HCT116 (cell line): ENCODE results near the gene DCP1B. TPM values are rescaled to one million over a fixed set of nuclear protein-coding genes. Genes with fewer than 3 reads are reported as not detected.

Source experiments
- ATAC-seq: fragments of 200-7000 bp; cut with Tn5 transposase; 2 replicates; pipeline ENCODE4 v1.9.1; 2020; ENCODE audit warnings: mild to moderate bottlenecking, moderate library complexity
- BruUV-seq: library from RNA; stranded (reverse); fragments of 400-500 nt; replicated peaks from 2 replicates; lab custom pipeline; 2021; lab: Mats Ljungman, UMichigan
- CTCF ChIA-PET: fragments of 300-600 bp; sonication (Branson Sonifier 250); formaldehyde crosslinking; loops from one replicate; lab custom pipeline; 2021; ENCODE audit warnings: antibody characterized with exemption; lab: Charles Lee
- POLR2A ChIA-PET: fragments of 300-600, 350-600 bp; sonication (Branson Sonifier 250); formaldehyde crosslinking; loops from one replicate; lab custom pipeline; 2021; ENCODE audit warnings: antibody characterized with exemption; lab: Charles Lee
- RAD21 ChIA-PET, 2 experiments: fragments of 300-600 bp; sonication (Branson Sonifier 250); formaldehyde crosslinking; loops; one replicate each; lab custom pipeline; 2023; ENCODE audit warnings: low total read pairs in 2 of 2; ENCODE audit not compliant: uncharacterized antibody in 2 of 2, unreplicated experiment in 2 of 2, low non-redundant PET in 1 of 2; lab: Charles Lee
- DNase-seq: peaks from one replicate; pipeline ENCODE4 v3.0.0-alpha.2; 2010; ENCODE audit warnings: low read depth, low spot score
- H2AFZ ChIP-seq: fragments of 200-600 bp; shearing (Covaris generic), sonication (generic); 2 replicates; pipeline ENCODE4 v1.6.1; 2017; ENCODE audit warnings: low read depth, mixed run types, mixed read lengths, antibody characterized with exemption, low read length; ENCODE audit not compliant: poor library complexity, severe bottlenecking
- H3K27ac ChIP-seq: 2 replicates; pipeline ENCODE4 v1.5.1; 2012; ENCODE audit warnings: low read depth, low read length
- H3K27me3 ChIP-seq: fragments of 200-600 bp; sonication (generic); 2 replicates; pipeline ENCODE4 v1.6.1; 2016; ENCODE audit warnings: mixed run types, low read length, mixed read lengths; ENCODE audit not compliant: insufficient read depth
- H3K36me3 ChIP-seq, 2 experiments: fragments of 200-500 bp in 1 of 2; fragments of 200-600 bp in 1 of 2; sonication (Bioruptor generic) in 1 of 2; sonication (generic) in 1 of 2; 2 replicates each; pipeline versions ENCODE4 v1.5.1 to v1.6.1; 2014 to 2016; ENCODE audit warnings: low read length in 2 of 2, inconsistent platforms in 1 of 2, mixed read lengths in 1 of 2, mixed run types in 1 of 2; ENCODE audit not compliant: insufficient read depth in 2 of 2, control insufficient read depth in 1 of 2
- H3K4me1 ChIP-seq, 2 experiments: fragments of 200-600 bp in 1 of 2; sonication (generic) in 1 of 2; 2 replicates each; pipeline versions ENCODE4 v1.5.1 to v1.6.1; 2012 to 2017; ENCODE audit warnings: low read length in 2 of 2, inconsistent platforms in 1 of 2, mild to moderate bottlenecking in 1 of 2, mixed read lengths in 1 of 2, mixed run types in 1 of 2, moderate library complexity in 1 of 2; ENCODE audit not compliant: insufficient read depth in 2 of 2, control insufficient read depth in 1 of 2
- H3K4me2 ChIP-seq: fragments of 200-600 bp; sonication (generic); 2 replicates; pipeline ENCODE4 v1.6.1; 2017; ENCODE audit warnings: mixed run types, low read length, mixed read lengths
- H3K4me3 ChIP-seq, 2 experiments: fragments of 200-600 bp in 1 of 2; sonication (generic) in 1 of 2; replicated peaks in 1 of 2; 2 replicates each; pipeline ENCODE4 v1.5.1; 2011 to 2016; ENCODE audit warnings: low read length in 2 of 2, control low read depth in 1 of 2, low read depth in 1 of 2, mild to moderate bottlenecking in 1 of 2, mixed read lengths in 1 of 2, mixed run types in 1 of 2
- H3K79me2 ChIP-seq: fragments of 200-600 bp; sonication (generic); 2 replicates; pipeline ENCODE4 v1.6.1; 2017; ENCODE audit warnings: mild to moderate bottlenecking, mixed run types, low read length, moderate library complexity, mixed read lengths; ENCODE audit not compliant: insufficient read depth
- H3K9ac ChIP-seq: fragments of 200-600 bp; sonication (generic); 2 replicates; pipeline ENCODE4 v1.6.1; 2016; ENCODE audit warnings: low read length, mixed read lengths
- H3K9me2 ChIP-seq: fragments of 200-600 bp; sonication (generic), shearing (Covaris generic); 2 replicates; pipeline ENCODE4 v1.6.1; 2017; ENCODE audit warnings: mixed run types, mild to moderate bottlenecking, moderate library complexity; ENCODE audit not compliant: insufficient read depth
- H3K9me3 ChIP-seq, 2 experiments: fragments of 200-500 bp in 1 of 2; fragments of 200-600 bp in 1 of 2; sonication (Bioruptor generic) in 1 of 2; sonication (generic) in 1 of 2; 2 replicates each; pipeline ENCODE4 v1.6.1; 2014 to 2017; ENCODE audit warnings: low read length in 2 of 2, mixed read lengths in 2 of 2, inconsistent platforms in 1 of 2, low read depth in 1 of 2, mild to moderate bottlenecking in 1 of 2, mixed run types in 1 of 2, moderate library complexity in 1 of 2; ENCODE audit not compliant: control insufficient read depth in 1 of 2, insufficient read depth in 1 of 2
- H4K20me1 ChIP-seq: fragments of 200-600 bp; sonication (generic), shearing (Covaris generic); 2 replicates; pipeline ENCODE4 v1.6.1; 2017; ENCODE audit warnings: mixed run types, mild to moderate bottlenecking, moderate library complexity; ENCODE audit not compliant: insufficient read depth
- CBX3 ChIP-seq: IDR thresholded peaks from 2 replicates; pipeline ENCODE4 v1.6.1; 2012; ENCODE audit warnings: low read depth
- CEBPB ChIP-seq: IDR thresholded peaks from 2 replicates; pipeline ENCODE4 v1.6.1; 2012; ENCODE audit warnings: low read depth
- CTCF ChIP-seq, 3 experiments: fragments of 200-600 bp in 1 of 3; sonication (generic) in 1 of 3; IDR thresholded peaks in 2 of 3; conservative IDR thresholded peaks in 1 of 3; 2 replicates each; pipeline ENCODE4 v1.5.1; 2012 to 2017; ENCODE audit warnings: low read depth in 2 of 3, low read length in 2 of 3, antibody characterized with exemption in 1 of 3, borderline replicate concordance in 1 of 3, control low read depth in 1 of 3, mild to moderate bottlenecking in 1 of 3, mixed read lengths in 1 of 3, mixed run types in 1 of 3, moderate library complexity in 1 of 3; ENCODE audit not compliant: insufficient read depth in 1 of 3
- ELF1 ChIP-seq: IDR thresholded peaks from 2 replicates; pipeline ENCODE4 v1.6.1; 2012; ENCODE audit warnings: low read depth, borderline replicate concordance
- EZH2 ChIP-seq: fragments of 200-600 bp; sonication (generic); IDR thresholded peaks from 2 replicates; pipeline ENCODE4 v1.6.1; 2017; ENCODE audit warnings: antibody characterized with exemption, mixed run types
- EZH2phosphoT487 ChIP-seq: fragments of 200-600 bp; IDR thresholded peaks from 2 replicates; pipeline ENCODE4 v1.6.1; 2018; ENCODE audit warnings: antibody characterized with exemption, borderline replicate concordance
- FOSL1 ChIP-seq: IDR thresholded peaks from 2 replicates; pipeline ENCODE4 v1.6.1; 2012; ENCODE audit warnings: low read depth
- JUND ChIP-seq: IDR thresholded peaks from 2 replicates; pipeline ENCODE4 v1.6.1; 2012
- MAX ChIP-seq: IDR thresholded peaks from 2 replicates; pipeline ENCODE4 v1.6.1; 2012
- POLR2A ChIP-seq: IDR thresholded peaks from 2 replicates; pipeline ENCODE4 v1.7.0; 2011; ENCODE audit warnings: borderline replicate concordance; ENCODE audit not compliant: insufficient read depth, insufficient read length; ENCODE audit errors: extremely low read depth
- POLR2AphosphoS5 ChIP-seq: IDR thresholded peaks from 2 replicates; pipeline ENCODE4 v1.6.1; 2011; ENCODE audit warnings: mild to moderate bottlenecking, low read depth, low read length, moderate library complexity
- RAD21 ChIP-seq: IDR thresholded peaks from 2 replicates; pipeline ENCODE4 v1.6.1; 2012; ENCODE audit warnings: low read depth, mild to moderate bottlenecking
- SIN3A ChIP-seq: IDR thresholded peaks from 2 replicates; pipeline ENCODE4 v1.6.1; 2012; ENCODE audit warnings: low read depth
- SP1 ChIP-seq: IDR thresholded peaks from 2 replicates; pipeline ENCODE4 v1.6.1; 2012; ENCODE audit warnings: low read depth
- SRF ChIP-seq: IDR thresholded peaks from 2 replicates; pipeline ENCODE4 v1.6.1; 2012; ENCODE audit warnings: low read depth
- TCF7L2 ChIP-seq: IDR thresholded peaks from 2 replicates; pipeline ENCODE4 v1.7.0; 2011; ENCODE audit warnings: borderline replicate concordance, inconsistent platforms; ENCODE audit not compliant: insufficient read depth, insufficient read length; ENCODE audit errors: extremely low read depth
- YY1 ChIP-seq: IDR thresholded peaks from 2 replicates; pipeline ENCODE4 v1.6.1; 2011; ENCODE audit warnings: low read length, low read depth, moderate library complexity, mild to moderate bottlenecking; ENCODE audit not compliant: insufficient replicate concordance; ENCODE audit errors: extremely low read depth
- ZBTB33 ChIP-seq: IDR thresholded peaks from 2 replicates; pipeline ENCODE4 v1.6.1; 2011; ENCODE audit warnings: mild to moderate bottlenecking, low read length, moderate library complexity; ENCODE audit not compliant: insufficient replicate concordance; ENCODE audit errors: extremely low read depth
- ZFX ChIP-seq: fragments of 450-650 bp; IDR thresholded peaks from 2 replicates; pipeline ENCODE4 v1.6.1; 2017
- intact Hi-C: fragments of 100-400 bp; cut with micrococcal nuclease; formaldehyde crosslinking; loops from 2 replicates; pipeline ENCODE4 v1.10.0; 2022
- total RNA-seq: library from RNA; stranded (reverse); gene quantifications from one replicate; pipeline ENCODE4 v1.2.1, GENCODE V29; 2021; ENCODE audit not compliant: unreplicated experiment
- TF ChIP-seq, protein P1 (sequence below): IDR thresholded peaks from 2 replicates; pipeline ENCODE4 v1.6.1; 2012
- TF ChIP-seq, protein P2 (sequence below): IDR thresholded peaks from 2 replicates; pipeline ENCODE4 v1.6.1; 2012; ENCODE audit warnings: low read depth

Gene DCP1B
- total RNA-seq, 1 experiment from 2014 or later, result 13.8 TPM

- Histone ChIP-seq H3K9me2 (no peaks in the 10 kb centered on the region), H2AFZ (no peak overlapping the region), H3K79me2 (no peaks in the 10 kb centered on the region), H3K36me3 (peaks cover 3 to 14% of the 10 kb centered on the region in 2 experiments; a peak in 2 of 4 replicates), H3K27me3 (no peaks in the 10 kb centered on the region), H3K9me3 (no peaks in the 10 kb centered on the region), H3K9ac (no peak overlapping the region), H3K4me1 (peaks cover 0 to 12% of the 10 kb centered on the region in 2 experiments; a peak in 2 of 4 replicates), H4K20me1 (no peaks in the 10 kb centered on the region), H3K27ac (no peak overlapping the region), H3K4me2 (peak overlapping the region; percentile 38), H3K4me3 (no peak overlapping the region)
- ChIA-PET CTCF (no interaction called here), RAD21 (no interaction called here), POLR2A (no interaction called here)
- intact Hi-C loops, result no loop called here
- no TSS peak for BruUV-seq
- peak; percentile 64 for DNase-seq
- peak; percentile 54; the same call in 1 of the 2 replicates for ATAC-seq
- peak; percentile 73 for TF ChIP-seq SRF
- TF ChIP-seq, protein P1, sequence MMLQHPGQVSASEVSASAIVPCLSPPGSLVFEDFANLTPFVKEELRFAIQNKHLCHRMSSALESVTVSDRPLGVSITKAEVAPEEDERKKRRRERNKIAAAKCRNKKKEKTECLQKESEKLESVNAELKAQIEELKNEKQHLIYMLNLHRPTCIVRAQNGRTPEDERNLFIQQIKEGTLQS, result peak; percentile 71
- no peak for TF ChIP-seq EZH2phosphoT487
- TF ChIP-seq POLR2AphosphoS5, result peak; percentile 60; the same call in 1 of the 2 replicates
- TF ChIP-seq, protein P2, sequence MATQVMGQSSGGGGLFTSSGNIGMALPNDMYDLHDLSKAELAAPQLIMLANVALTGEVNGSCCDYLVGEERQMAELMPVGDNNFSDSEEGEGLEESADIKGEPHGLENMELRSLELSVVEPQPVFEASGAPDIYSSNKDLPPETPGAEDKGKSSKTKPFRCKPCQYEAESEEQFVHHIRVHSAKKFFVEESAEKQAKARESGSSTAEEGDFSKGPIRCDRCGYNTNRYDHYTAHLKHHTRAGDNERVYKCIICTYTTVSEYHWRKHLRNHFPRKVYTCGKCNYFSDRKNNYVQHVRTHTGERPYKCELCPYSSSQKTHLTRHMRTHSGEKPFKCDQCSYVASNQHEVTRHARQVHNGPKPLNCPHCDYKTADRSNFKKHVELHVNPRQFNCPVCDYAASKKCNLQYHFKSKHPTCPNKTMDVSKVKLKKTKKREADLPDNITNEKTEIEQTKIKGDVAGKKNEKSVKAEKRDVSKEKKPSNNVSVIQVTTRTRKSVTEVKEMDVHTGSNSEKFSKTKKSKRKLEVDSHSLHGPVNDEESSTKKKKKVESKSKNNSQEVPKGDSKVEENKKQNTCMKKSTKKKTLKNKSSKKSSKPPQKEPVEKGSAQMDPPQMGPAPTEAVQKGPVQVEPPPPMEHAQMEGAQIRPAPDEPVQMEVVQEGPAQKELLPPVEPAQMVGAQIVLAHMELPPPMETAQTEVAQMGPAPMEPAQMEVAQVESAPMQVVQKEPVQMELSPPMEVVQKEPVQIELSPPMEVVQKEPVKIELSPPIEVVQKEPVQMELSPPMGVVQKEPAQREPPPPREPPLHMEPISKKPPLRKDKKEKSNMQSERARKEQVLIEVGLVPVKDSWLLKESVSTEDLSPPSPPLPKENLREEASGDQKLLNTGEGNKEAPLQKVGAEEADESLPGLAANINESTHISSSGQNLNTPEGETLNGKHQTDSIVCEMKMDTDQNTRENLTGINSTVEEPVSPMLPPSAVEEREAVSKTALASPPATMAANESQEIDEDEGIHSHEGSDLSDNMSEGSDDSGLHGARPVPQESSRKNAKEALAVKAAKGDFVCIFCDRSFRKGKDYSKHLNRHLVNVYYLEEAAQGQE, result no peak
- TF ChIP-seq JUND, result peak; percentile 98
- TF ChIP-seq ELF1, result no peak
- 0 out of 2 replicates have a peak, but pooled peaks have one; percentile 35 for TF ChIP-seq SIN3A
- TF ChIP-seq POLR2A, result no peak
- no peak for TF ChIP-seq TCF7L2
- peak; percentile 75 for TF ChIP-seq CBX3
- TF ChIP-seq SP1, result peak; percentile 83
- TF ChIP-seq ZBTB33, result no peak
- no peak for TF ChIP-seq YY1
- peak; percentile 74 for TF ChIP-seq CEBPB
- no peak for TF ChIP-seq EZH2
- TF ChIP-seq CTCF (IDR thresholded peaks at IDR 0.05 in 2 of 3, conservative IDR thresholded peaks at IDR 0.05 in 1 of 3; ENCODE audit: borderline replicate concordance in 1 of 3, insufficient read depth in 1 of 3, low read depth in 2 of 3, low read length in 2 of 3), result no peak
- TF ChIP-seq FOSL1, result peak; percentile 98
- no peak for TF ChIP-seq ZFX
- TF ChIP-seq MAX, result no peak
- no peak for TF ChIP-seq RAD21
Measured at GRCh38 chr12:1993341-1993740, 10.9 kb downstream of the DCP1B start.
